Esophagus muscularis mucosa (tissue), 2 donors: Measurements from ENCODE around the gene WNT11.

ENCODE experiments used
- EP300 ChIP-seq: sonication (generic); formaldehyde crosslinking; IDR thresholded peaks from one replicate; pipeline ENCODE4 v1.6.1; 2017; ENCODE audit warnings: antibody characterized with exemption
- POLR2A ChIP-seq: fragments of 450-650 bp; IDR thresholded peaks from one replicate; pipeline ENCODE4 v1.6.1; 2017; ENCODE audit warnings: antibody characterized with exemption, moderate library complexity, mild to moderate bottlenecking, low read depth

GRCh38 chr11:76148231-76148630 lies 58.1 kb downstream of the WNT11 start:
- no peak for TF ChIP-seq POLR2A
- no peak for TF ChIP-seq EP300
